ENCODE data around the gene CDHR2.

DNA sequence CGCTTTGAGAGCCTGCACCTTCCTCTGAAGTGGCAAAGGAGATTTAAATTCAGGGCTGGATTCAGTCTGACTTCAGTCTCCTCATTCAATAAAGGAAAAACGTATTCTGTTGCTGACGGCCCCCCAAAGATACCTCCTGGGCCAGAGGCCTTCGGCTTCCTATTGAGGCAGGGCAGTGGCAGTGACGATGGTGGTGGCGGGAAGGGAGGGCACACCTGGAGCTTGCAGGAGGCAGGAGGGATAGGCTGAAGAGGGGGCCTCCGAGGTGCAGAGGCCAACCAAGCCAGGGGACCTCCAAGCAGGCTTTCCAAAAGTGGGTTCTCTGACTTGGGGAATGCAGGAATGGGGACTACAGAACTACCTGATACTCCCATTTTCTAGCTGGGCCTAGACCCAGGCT, 27.9 kb upstream of the CDHR2 start:
- TF ChIP-seq CTCF (IDR thresholded peaks at IDR 0.05 in 2 of 3, conservative IDR thresholded peaks at IDR 0.05 in 1 of 3; ENCODE audit: borderline replicate concordance in 1 of 3, insufficient read depth in 1 of 3, low read depth in 2 of 3, low read length in 2 of 3) = no peak
- no peak for TF ChIP-seq REST (IDR thresholded peaks at IDR 0.05; ENCODE audit: low read depth)
- TF ChIP-seq, protein P1, sequence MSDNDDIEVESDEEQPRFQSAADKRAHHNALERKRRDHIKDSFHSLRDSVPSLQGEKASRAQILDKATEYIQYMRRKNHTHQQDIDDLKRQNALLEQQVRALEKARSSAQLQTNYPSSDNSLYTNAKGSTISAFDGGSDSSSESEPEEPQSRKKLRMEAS (IDR thresholded peaks at IDR 0.05) = no peak
- TF ChIP-seq YY1 (IDR thresholded peaks at IDR 0.05; ENCODE audit: extremely low read depth, insufficient replicate concordance, low read depth, low read length) = no peak
- TF ChIP-seq EZH2 (IDR thresholded peaks at IDR 0.05) = no peak
- no peak for TF ChIP-seq EZH2phosphoT487 (IDR thresholded peaks at IDR 0.05; ENCODE audit: borderline replicate concordance)

All from HCT116 (cell line).